Keratinocyte (primary cell): ENCODE measurements around the gene ATP5IF1.

Source experiments
- CTCF ChIP-seq, 3 experiments: IDR thresholded peaks in 1 of 3; conservative IDR thresholded peaks in 1 of 3; optimal IDR thresholded peaks in 1 of 3; 2 replicates in 2 of 3; 3 replicates in 1 of 3; pipeline versions ENCODE3 to v1.5.1; 2011; ENCODE audit warnings: low read length in 3 of 3, mild to moderate bottlenecking in 3 of 3, moderate library complexity in 2 of 3, control low read depth in 1 of 3, inconsistent platforms in 1 of 3; ENCODE audit not compliant: insufficient read depth in 2 of 3; ENCODE audit errors: extremely low read depth in 1 of 3
- EZH2 ChIP-seq: IDR thresholded peaks from one replicate; pipeline ENCODE4 v1.6.1; 2012; ENCODE audit warnings: inconsistent platforms, mild to moderate bottlenecking, low read length, moderate library complexity

- no peak for TF ChIP-seq EZH2
- no peak for TF ChIP-seq CTCF (optimal IDR thresholded peaks at IDR 0.05 in 1 of 3, IDR thresholded peaks at IDR 0.05 in 1 of 3, conservative IDR thresholded peaks at IDR 0.05 in 1 of 3; ENCODE audit: extremely low read depth in 1 of 3, insufficient read depth in 2 of 3, low read length in 3 of 3)
These were observed 13.3 kb downstream of the ATP5IF1 start for GRCh38 chr1:28249013-28249865.
